IPS-NIHi7 (cell line): ENCODE measurements around the gene BICRAL.
A peak's percentile ranks its signal among the peaks of the same experiment; 100 is the strongest.
"Not testable (repeated sequence)": the region's sequence is repeated elsewhere in the genome, so short reads cannot be mapped to it uniquely, and the experiment has no call there.

ENCODE experiments used
- DNase-seq: peaks from one replicate; pipeline ENCODE4 v3.0.0; 2012; ENCODE audit warnings: mixed read lengths; ENCODE audit errors: extremely low spot score

Gene BICRAL

GRCh38 chr6:42790549-42791181 is 8.8 kb downstream of the BICRAL start:
- DNase-seq, result peak; percentile 61

DNA sequence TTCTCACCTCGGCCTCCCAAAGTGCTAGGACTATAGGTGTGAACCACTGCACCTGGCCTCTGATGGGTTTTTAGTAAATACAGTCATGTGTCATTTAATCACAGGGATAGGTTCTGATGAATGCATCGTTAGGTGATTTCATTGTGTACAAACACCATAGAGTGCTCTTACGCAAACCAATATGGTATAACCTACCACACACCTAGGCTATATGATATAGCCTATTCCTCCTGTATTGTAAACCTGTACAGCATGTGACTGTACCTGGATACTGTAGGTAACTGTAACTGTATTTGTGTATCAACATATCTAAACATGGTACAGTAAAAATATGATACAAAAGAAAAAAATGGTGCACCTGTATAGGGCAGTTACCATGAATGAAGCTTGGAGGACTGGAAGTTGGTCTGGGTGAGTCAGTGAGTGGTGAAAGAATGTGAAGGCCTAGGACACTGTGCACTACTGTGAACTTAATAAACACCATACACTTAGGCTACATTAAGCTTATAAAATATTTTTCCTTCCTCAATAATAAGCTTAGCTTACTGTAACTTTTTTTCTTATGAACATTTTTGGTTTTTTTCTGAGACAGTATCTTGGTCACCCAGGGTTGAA is 10.0 kb downstream of the BICRAL start:
- no peak for DNase-seq

DNA sequence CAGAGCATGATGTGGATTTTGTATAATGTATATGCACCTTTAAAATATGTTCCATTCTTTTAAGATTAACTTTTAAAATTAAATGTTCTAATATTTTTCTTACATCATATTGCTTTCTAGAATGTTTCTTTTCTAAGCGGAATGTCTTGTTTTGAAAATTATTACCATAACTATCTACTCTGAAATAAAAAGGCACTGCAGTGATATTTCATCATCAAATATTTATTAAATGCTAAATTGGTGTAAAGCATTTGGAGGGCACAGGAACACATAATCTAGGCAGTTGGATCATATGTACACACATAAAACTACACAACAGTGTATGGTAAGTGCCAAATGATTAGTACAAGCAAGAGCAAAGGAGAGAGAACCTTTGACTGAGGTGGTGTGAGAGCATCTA is 13.8 kb downstream of the BICRAL start:
- no peak for DNase-seq

DNA sequence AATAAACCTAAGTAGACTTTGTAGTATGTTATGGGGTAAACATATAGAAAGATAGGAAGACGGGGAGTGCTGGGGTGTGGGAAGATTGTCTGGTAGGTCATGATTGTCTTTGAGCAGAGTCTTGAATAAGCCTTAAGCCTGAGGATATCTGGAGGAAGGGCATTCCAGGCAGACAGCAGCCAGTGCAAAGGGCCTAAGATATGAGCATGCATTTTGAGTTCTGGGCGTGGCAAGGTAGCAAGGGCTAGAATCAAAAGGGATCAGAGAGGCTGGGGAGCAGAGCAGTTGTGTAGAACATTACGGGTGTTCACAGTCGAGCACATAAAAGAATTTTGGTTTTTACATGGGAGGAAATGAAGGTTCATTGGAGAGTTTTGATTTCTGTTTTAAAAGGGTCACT is 14.3 kb downstream of the BICRAL start:
- no peak for DNase-seq

- DNase-seq, result not testable (repeated sequence)
Observed at GRCh38 chr6:42797696-42798095, 15.8 kb downstream of the BICRAL start.

DNA sequence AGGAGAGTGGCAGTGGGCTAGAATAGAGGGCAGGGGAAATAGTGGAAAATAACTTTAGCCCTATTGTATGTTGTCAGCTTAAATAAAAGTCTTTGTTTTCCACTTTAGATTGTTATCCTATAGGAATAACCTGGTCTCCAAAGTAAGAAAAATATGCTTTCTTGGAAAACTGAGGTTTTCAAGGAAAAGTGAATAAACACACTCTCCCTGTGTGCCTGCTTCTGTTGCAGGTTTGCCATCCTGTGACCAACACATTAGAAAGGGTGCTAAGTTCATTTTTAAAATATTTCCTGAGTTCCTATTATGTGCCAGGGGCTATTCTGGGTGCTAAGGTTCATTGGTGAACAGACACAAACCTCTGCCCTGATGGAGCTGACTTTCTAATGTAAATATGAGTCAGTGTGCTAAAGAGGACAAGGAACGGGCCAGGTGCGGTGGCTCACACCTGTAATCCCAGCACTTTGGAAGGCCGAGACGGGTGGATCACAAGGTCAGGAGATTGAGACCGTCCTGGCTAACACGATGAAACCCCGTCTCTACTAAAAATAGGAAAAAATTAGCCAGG is 23.5 kb downstream of the BICRAL start:
- DNase-seq, result no peak

DNA sequence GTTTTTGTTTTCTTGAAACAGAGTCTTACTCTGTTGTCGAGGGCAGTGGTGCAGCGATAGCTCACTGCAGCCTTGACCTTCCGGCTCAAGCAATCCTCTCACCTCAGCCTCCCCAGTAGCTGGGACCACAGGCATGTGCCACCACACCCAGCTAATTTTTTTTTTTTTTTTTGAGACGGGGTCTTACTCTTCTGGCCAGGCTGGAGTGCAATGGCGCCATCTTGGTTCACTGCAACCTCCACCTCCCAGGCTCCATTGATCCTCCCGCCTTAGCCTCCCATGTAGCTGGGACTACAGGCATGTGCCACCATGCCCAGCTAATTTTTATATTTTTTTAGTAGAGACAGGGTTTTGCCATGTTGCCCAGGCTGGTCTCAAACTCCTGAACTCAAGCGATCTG is 24.5 kb downstream of the BICRAL start:
- DNase-seq, result not testable (repeated sequence)

DNA sequence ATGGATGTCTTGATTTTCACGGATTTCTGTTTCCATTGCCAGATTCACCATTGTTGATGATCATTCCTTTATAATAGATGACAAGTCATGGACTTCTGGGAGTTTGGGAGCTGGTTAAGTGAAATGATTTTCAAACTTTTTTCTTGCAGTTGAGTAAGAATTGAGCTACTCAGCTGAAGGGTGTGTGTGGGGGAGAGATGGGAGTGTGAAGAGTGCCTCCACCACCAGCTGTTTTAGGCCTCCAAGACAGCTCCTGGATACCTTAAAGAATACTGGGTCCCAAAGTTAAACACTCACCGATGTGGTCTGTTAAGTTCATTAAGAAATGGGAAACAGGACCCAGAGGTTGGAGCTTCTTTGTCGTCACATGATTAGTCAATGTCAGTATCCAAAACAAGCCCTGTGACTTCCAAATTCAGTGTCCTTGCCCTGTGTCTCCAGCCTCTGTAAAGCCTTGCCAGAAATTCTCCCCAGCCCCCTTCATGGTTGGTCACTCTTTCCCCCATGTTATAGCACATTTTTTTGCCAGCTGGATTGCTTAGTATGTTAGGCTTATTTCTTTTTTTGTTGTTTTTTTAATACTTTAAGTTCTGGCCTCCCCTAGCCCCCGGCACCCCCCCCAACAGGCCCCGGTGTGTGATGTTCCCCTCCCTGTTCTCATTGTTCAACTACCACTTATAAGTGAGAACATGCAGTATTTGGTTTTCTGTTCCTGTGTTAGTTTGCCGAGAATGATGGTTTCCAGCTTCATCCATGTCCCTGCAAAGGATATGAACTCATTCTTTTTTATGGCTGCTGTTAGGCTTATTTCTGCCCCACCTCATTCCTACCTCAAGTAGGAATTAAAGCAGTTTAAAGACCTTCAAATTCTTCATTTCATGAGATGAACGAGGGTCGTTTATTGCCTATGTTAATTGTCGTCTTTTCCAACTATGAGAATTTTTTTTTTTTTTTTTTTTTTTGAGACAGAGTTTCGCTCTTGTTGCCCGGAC is 26.9 kb downstream of the BICRAL start:
- DNase-seq, result no peak

- DNase-seq, result no peak
Observed at GRCh38 chr6:42813074-42813645, 31.3 kb downstream of the BICRAL start.

DNA sequence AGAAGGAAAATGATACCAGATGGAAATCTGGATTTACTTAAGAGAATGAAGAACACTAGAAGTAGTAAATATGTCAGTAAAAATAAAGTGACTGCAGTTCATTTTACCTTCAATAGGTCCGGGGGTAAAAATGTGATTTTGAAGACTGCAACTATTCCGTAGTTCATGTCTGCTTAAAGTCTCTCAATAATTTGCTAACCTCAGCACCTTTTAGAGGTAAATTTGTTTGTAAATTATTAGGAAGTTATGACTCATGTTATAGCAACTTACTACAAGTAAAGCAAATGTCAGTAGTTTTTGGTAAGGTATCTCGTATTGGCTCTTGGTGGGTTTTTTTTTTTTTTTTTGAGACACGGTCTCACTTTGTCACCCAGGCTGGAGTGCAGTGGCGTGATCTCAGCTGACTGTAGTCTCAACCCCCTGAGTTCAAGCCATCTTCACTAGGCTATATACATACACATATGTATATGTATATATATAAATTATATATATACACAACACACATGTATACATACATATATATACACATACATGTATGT is 32.1 kb downstream of the BICRAL start:
- DNase-seq, result no peak

- DNase-seq, result not testable (repeated sequence)
Observed at GRCh38 chr6:42815726-42816125, 33.9 kb downstream of the BICRAL start.

- DNase-seq, result no peak
Observed at GRCh38 chr6:42817907-42818306, 36.1 kb downstream of the BICRAL start.

GRCh38 chr6:42818416-42818815 is 36.6 kb downstream of the BICRAL start:
- no peak for DNase-seq

DNA sequence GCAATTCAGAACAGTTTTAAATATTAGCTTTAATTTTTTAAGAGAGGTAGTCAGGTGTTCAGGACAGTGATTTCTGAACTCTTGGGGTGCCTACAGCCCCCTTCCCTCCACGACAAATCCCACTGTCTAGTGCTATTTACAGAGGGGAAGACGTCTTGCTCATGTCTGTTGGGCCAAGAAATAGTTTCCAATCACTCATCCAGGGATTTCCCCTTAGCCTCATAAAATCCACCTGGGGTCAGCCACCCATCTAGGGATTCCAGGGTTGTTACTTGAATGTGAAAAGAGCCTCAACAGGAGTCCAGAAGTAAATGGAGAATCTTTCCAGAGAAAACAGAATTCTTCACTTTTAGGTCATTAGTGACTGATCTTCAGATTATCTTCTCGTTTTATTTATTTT is 37.0 kb downstream of the BICRAL start:
- DNase-seq, result peak; percentile 25

- DNase-seq, result peak; percentile 67
Observed at GRCh38 chr6:42819803-42820511, 38.1 kb downstream of the BICRAL start.

DNA sequence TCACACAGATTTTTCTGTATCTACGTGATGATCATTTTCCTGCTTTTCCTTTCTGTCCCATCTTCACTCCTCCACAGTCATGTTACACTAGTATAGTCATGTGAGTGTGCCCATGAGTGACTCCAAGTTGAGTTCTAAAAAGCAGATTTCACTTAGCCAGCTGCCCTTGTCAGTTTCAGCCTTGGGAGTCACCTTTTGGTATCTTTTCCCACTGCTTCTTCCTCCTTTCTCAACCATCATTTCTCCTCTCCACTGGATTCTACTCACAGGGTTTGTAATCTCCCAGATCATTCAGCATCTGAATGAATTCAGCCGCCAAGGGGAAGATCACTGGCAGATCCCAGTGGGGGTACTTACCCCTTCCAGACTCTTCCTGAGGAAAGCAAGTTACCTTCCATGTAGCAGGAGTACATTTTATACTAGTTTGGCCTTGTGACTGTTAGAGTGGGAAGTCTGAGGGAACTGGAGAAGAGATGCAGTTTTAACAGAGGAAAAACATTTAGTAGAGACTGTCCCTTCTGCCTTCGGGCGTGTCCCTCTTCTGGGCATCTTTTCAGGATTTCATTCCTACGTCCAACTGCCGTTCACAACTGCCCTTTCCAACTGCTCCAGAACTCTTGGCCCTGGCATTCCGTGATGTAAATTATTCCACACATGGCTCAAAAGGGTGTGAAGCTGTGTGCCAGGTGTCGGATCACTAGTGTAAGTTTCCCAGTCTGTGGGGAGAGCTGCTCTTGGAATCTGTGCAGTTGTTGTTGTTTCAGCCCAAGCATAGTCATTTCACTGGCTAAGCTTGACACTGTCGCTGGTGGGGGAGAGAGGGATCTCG is 38.9 kb downstream of the BICRAL start:
- peak; percentile 35 for DNase-seq

- no peak for DNase-seq
Observed at GRCh38 chr6:42821341-42821668, 39.5 kb downstream of the BICRAL start.

DNA sequence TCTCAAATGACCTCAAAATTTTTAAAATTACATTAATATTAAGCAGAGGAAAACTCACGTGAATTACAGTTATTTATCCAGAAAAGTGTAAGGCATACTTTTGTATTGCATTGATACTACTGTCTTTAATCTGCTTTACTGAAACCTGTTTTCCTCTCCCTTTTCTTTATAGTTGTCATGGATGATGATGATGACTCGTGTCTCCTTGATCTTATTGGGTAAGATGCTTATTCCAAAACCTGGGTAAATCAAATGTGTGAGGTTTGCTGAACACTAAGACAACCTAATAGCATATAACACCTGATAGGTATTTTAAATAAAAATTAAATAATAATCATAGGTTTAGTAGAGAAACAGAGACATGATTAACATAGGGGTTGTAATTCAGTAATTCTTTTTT is 40.0 kb downstream of the BICRAL start:
- DNase-seq, result no peak

GRCh38 chr6:42829561-42830092 is 47.8 kb downstream of the BICRAL start:
- DNase-seq, result no peak

- no peak for DNase-seq
Observed at GRCh38 chr6:42831237-42831636, 49.4 kb downstream of the BICRAL start.
